Osteoblast (primary cell): ENCODE measurements around the gene SNX6. TPM values are rescaled to one million over a fixed set of nuclear protein-coding genes. Genes with fewer than 3 reads are reported as not detected.

Source experiments
- DNase-seq: peaks from one replicate; pipeline ENCODE4 v3.0.0; 2011; ENCODE audit warnings: low spot score, mixed read lengths; ENCODE audit not compliant: insufficient read length; ENCODE audit errors: missing footprints
- H2AFZ ChIP-seq: 2 replicates; pipeline ENCODE4 v1.6.0; 2011; ENCODE audit warnings: mild to moderate bottlenecking, low read length
- H3K27ac ChIP-seq: 2 replicates; pipeline ENCODE4 v1.5.1; 2011; ENCODE audit warnings: mild to moderate bottlenecking, low read depth, low read length, moderate library complexity
- H3K27me3 ChIP-seq: 2 replicates; pipeline ENCODE4 v1.6.0; 2012; ENCODE audit warnings: mild to moderate bottlenecking, control low read depth, inconsistent platforms, low read length, moderate library complexity; ENCODE audit not compliant: insufficient read depth
- H3K36me3 ChIP-seq: 2 replicates; pipeline ENCODE4 v1.5.1; 2011; ENCODE audit warnings: mild to moderate bottlenecking, low read length, control low read depth, moderate library complexity; ENCODE audit not compliant: insufficient read depth
- H3K4me1 ChIP-seq: 2 replicates; pipeline ENCODE4 v1.5.1; 2011; ENCODE audit warnings: mild to moderate bottlenecking, low read length, control low read depth, moderate library complexity; ENCODE audit not compliant: insufficient read depth
- H3K4me2 ChIP-seq: 2 replicates; pipeline ENCODE4 v1.6.0; 2011; ENCODE audit warnings: mild to moderate bottlenecking, low read length; ENCODE audit not compliant: insufficient read depth
- H3K4me3 ChIP-seq: fragments of 200-600 bp; sonication (generic); 3 replicates; pipeline ENCODE4 v1.5.1; 2012; ENCODE audit warnings: mild to moderate bottlenecking, low read length, inconsistent platforms; ENCODE audit not compliant: insufficient read depth
- H3K79me2 ChIP-seq: 2 replicates; pipeline ENCODE4 v1.6.0; 2012; ENCODE audit warnings: mild to moderate bottlenecking, low read length, control low read depth, inconsistent platforms; ENCODE audit not compliant: insufficient read depth
- H3K9me3 ChIP-seq: 2 replicates; pipeline ENCODE4 v1.5.1; 2011; ENCODE audit warnings: low read depth, low read length, control low read depth
- H4K20me1 ChIP-seq: 2 replicates; pipeline ENCODE4 v1.6.0; 2012; ENCODE audit warnings: mild to moderate bottlenecking, low read length, control low read depth; ENCODE audit not compliant: insufficient read depth
- total RNA-seq: library from RNA; depleted of rRNA; stranded (reverse); fragments of >200 nt; gene quantifications from 2 replicates; pipeline ENCODE4 v1.2.3, GENCODE V29; 2012
- TF ChIP-seq, protein P1 (sequence below): IDR thresholded peaks from 2 replicates; pipeline ENCODE4 v1.5.1; 2011; ENCODE audit warnings: mild to moderate bottlenecking, low read depth, low read length, moderate library complexity; ENCODE audit errors: extremely low read depth

The SNX6 gene
- total RNA-seq, 1 donor, result 177 TPM

DNA sequence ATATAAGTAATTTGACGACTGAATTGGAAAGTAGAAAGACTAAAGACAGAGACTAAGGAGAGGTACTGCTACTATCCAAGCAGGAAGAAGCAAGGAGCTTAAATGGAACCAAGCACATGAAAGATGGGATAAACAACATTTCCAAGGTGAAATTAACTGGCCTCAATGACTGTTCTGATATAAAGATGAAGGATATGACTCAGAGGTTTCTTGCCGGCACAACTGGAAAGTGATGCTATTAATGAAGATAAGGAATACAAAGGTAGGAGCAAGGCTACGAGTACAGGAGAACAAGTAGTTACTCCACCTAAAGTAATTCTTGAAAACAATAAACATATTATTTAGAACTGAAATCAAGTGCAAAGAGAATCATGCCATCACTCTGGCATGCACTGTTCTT lies 6.4 kb downstream of the SNX6 start:
- peaks cover 4% of the 10 kb centered on the region for H3K4me1 ChIP-seq
- DNase-seq, result peak; percentile 50
- no peak overlapping the region for H3K4me3 ChIP-seq
- no peak overlapping the region for H3K4me2 ChIP-seq
- no peaks in the 10 kb centered on the region for H3K9me3 ChIP-seq
- TF ChIP-seq, protein P1, sequence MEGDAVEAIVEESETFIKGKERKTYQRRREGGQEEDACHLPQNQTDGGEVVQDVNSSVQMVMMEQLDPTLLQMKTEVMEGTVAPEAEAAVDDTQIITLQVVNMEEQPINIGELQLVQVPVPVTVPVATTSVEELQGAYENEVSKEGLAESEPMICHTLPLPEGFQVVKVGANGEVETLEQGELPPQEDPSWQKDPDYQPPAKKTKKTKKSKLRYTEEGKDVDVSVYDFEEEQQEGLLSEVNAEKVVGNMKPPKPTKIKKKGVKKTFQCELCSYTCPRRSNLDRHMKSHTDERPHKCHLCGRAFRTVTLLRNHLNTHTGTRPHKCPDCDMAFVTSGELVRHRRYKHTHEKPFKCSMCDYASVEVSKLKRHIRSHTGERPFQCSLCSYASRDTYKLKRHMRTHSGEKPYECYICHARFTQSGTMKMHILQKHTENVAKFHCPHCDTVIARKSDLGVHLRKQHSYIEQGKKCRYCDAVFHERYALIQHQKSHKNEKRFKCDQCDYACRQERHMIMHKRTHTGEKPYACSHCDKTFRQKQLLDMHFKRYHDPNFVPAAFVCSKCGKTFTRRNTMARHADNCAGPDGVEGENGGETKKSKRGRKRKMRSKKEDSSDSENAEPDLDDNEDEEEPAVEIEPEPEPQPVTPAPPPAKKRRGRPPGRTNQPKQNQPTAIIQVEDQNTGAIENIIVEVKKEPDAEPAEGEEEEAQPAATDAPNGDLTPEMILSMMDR, result no peak
- no peak overlapping the region for H3K27ac ChIP-seq
- peaks cover 44% of the 10 kb centered on the region for H3K36me3 ChIP-seq
- no peak overlapping the region for H2AFZ ChIP-seq
- H3K79me2 ChIP-seq, result peaks cover 96% of the 10 kb centered on the region
- no peaks in the 10 kb centered on the region for H3K27me3 ChIP-seq
- H4K20me1 ChIP-seq, result peaks cover 15% of the 10 kb centered on the region

DNA sequence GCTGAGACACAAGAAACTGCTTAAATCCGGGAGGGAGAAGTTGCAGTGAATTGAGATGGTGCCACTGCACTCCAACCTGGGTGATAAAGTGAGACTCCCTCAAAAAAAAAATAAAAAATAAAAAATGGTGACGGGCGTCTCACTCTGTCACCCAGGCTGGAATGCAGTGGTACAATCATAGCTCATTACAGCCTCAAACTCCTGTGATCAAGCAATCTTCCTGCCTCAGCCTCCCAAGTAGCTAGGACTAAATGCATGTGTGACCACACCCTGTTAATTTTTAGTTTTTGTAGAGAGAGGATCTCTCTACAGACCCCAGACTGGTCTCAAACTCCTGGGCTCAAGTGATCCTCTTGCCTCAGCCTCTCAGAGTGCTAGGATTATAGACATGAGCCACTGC lies 9.1 kb downstream of the SNX6 start:
- H3K9me3 ChIP-seq, result no peaks in the 10 kb centered on the region
- no peak overlapping the region for H2AFZ ChIP-seq
- peaks cover 91% of the 10 kb centered on the region for H3K79me2 ChIP-seq
- no peaks in the 10 kb centered on the region for H3K27me3 ChIP-seq
- H4K20me1 ChIP-seq, result peaks cover 14% of the 10 kb centered on the region
- no peak for DNase-seq
- peaks cover 3% of the 10 kb centered on the region for H3K4me1 ChIP-seq
- peaks cover 61% of the 10 kb centered on the region for H3K36me3 ChIP-seq
- H3K27ac ChIP-seq, result no peak overlapping the region
- TF ChIP-seq, protein P1, result no peak
- no peak overlapping the region for H3K4me3 ChIP-seq
- no peak overlapping the region for H3K4me2 ChIP-seq

DNA sequence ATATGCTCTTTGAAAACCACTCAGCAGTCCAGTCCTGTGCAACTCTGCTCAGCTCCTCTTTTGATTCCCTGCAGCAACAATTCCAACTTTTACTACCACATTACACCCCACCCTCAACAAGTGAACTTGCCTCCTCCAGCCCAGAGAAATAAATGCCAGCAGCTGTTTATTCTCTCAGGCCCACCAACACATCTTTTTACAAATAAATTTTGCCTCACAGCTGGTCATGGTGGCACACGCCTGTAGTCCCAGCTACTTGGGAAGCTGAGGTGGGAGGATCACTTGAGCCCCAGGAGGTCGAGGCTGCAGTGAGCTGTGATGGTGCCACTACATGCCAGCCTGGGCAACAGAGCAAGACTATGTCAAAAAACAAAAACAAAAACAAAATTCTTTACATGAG lies 9.8 kb downstream of the SNX6 start:
- H3K4me2 ChIP-seq, result no peak overlapping the region
- TF ChIP-seq, protein P1, result no peak
- H4K20me1 ChIP-seq, result peaks cover 19% of the 10 kb centered on the region

DNA sequence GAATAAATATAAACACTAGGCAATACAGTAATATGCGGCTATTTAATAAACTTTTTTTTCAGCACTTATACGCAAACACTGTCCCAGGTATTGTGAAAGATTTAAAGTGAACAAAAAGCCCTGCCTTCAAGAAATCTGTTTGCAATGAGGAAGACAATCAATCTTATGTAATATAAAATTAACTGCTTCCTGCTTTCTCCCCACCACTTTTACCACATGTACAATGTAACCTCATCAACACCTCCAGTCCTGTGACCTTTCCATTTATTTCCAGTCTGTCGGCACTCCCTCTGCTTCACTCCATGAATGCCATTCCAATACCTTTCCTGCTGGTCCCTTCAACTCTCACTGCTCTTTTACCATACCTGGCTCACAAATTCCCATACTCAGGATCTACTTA lies 10.5 kb downstream of the SNX6 start:
- Histone ChIP-seq H3K4me3 (no peak overlapping the region), H2AFZ (no peak overlapping the region), H3K27me3 (no peaks in the 10 kb centered on the region), H4K20me1 (peaks cover 19% of the 10 kb centered on the region), H3K36me3 (peaks cover 61% of the 10 kb centered on the region), H3K79me2 (peaks cover 91% of the 10 kb centered on the region), H3K27ac (no peak overlapping the region), H3K9me3 (no peaks in the 10 kb centered on the region), H3K4me2 (no peak overlapping the region), H3K4me1 (peaks cover 3% of the 10 kb centered on the region)
- TF ChIP-seq, protein P1, result no peak
- no peak for DNase-seq

More for the DNA sequence above, 9.8 kb downstream of the SNX6 start:
- Histone ChIP-seq H3K36me3 (peaks cover 62% of the 10 kb centered on the region), H2AFZ (no peak overlapping the region), H3K4me3 (no peak overlapping the region), H3K9me3 (no peaks in the 10 kb centered on the region), H3K79me2 (peaks cover 91% of the 10 kb centered on the region), H3K4me1 (peaks cover 3% of the 10 kb centered on the region), H3K27me3 (no peaks in the 10 kb centered on the region), H3K27ac (no peak overlapping the region)
- no peak for DNase-seq
